PC-9 (cell line): ENCODE data around the gene RUNX1.

Experiments used
- CTCF ChIP-seq: fragments of 200-600 bp; sonication (generic); conservative IDR thresholded peaks from 2 replicates; pipeline ENCODE4 v1.6.1; 2017; ENCODE audit warnings: mixed run types, antibody characterized with exemption, mild to moderate bottlenecking, moderate library complexity
- EZH2 ChIP-seq: fragments of 200-600 bp; sonication (generic); IDR thresholded peaks from 2 replicates; pipeline ENCODE4 v1.8.0; 2017; ENCODE audit warnings: antibody characterized with exemption, low read depth

DNA sequence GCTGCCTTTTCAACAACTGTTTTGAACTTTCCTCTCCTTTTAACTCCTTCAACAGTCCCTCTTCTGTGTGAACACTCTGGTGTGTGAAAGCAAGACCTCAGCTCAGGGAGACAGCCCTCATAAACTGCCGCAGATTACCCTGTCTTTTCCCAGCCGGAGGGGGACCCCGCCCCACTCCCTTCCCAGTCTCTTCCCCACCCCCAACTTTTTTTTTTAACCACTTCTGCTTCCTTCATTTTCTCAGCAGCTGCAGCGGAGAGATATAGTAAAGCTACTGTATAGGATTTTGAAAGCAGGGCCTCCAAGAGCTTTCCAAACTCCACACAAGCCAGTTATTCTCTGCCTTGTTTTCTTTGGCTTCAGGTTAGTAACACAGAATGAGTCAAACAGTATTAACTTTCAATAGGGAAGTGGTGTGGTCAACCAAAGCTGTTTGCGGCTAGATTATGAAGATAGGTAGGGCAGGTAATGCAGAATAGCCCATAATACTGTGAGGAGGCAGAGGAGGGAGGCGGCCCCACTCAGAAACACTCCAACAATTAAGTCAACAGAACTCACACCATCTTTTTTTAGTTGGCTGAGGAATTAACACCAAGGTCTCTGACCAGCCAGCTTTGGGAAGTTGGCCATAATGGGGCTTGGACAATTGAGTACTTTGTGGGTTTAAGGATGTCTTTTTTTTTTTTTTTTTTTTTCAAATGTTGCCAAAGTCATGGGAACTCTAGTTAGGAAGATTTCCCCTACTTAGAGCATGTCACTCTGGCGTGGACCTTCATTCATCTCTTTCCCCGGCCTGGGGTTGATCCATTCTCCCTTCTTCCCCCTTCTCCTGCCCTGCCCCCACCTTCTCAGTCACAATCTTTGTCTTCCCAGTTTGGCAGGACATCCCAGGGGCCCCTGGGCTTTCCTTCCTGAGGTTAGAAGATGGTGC, 203.3 kb downstream of the RUNX1 start:
- TF ChIP-seq CTCF (no peak), EZH2 (no peak)
